GM21529 (cell line): ENCODE measurements around the gene WDR72.

Experiments
- ATAC-seq: cut with Tn5 transposase; IDR thresholded peaks from one replicate; pipeline ENCODE4 v1.9.1; 2021; ENCODE audit not compliant: unreplicated experiment

The WDR72 gene

GRCh38 chr15:53611145-53611920 lies 148.1 kb downstream of the WDR72 start:
- ATAC-seq = no peak

- no peak for ATAC-seq
Observed at GRCh38 chr15:53591041-53591440, 168.4 kb downstream of the WDR72 start.

GRCh38 chr15:53590380-53590779 lies 169.1 kb downstream of the WDR72 start:
- ATAC-seq = no peak

GRCh38 chr15:53589520-53590057 lies 169.9 kb downstream of the WDR72 start:
- no peak for ATAC-seq

GRCh38 chr15:53588773-53589172 lies 170.7 kb downstream of the WDR72 start:
- no peak for ATAC-seq

GRCh38 chr15:53586799-53587198 lies 172.7 kb downstream of the WDR72 start:
- ATAC-seq = peak; percentile 70

- ATAC-seq = no peak
Observed at GRCh38 chr15:53581513-53581912, 177.9 kb downstream of the WDR72 start.

GRCh38 chr15:53580366-53580765 lies 179.1 kb downstream of the WDR72 start:
- no peak for ATAC-seq

- ATAC-seq = no peak
Observed at GRCh38 chr15:53576841-53577240, 182.6 kb downstream of the WDR72 start.

GRCh38 chr15:53573091-53573490 lies 186.4 kb downstream of the WDR72 start:
- ATAC-seq = no peak

- no peak for ATAC-seq
Observed at GRCh38 chr15:53569751-53570480, 189.5 kb downstream of the WDR72 start.

- no peak for ATAC-seq
Observed at GRCh38 chr15:53566912-53567311, 192.6 kb downstream of the WDR72 start.

GRCh38 chr15:53565721-53566120 lies 193.7 kb downstream of the WDR72 start:
- no peak for ATAC-seq

GRCh38 chr15:53564647-53565046 lies 194.8 kb downstream of the WDR72 start:
- ATAC-seq = no peak

- no peak for ATAC-seq
Observed at GRCh38 chr15:53563627-53564026, 195.8 kb downstream of the WDR72 start.

GRCh38 chr15:53559364-53560277 lies 199.8 kb downstream of the WDR72 start:
- no peak for ATAC-seq

GRCh38 chr15:53558384-53558783 lies 201.1 kb downstream of the WDR72 start:
- no peak for ATAC-seq

GRCh38 chr15:53555226-53555625 lies 204.2 kb downstream of the WDR72 start:
- ATAC-seq = no peak

GRCh38 chr15:53549697-53550305 lies 209.7 kb downstream of the WDR72 start:
- ATAC-seq = no peak

GRCh38 chr15:53548236-53548635 lies 211.2 kb downstream of the WDR72 start:
- ATAC-seq = no peak
